GM21423 (cell line): ENCODE measurements around the gene LYPD3.
"Not testable (repeated sequence)": the region's sequence is repeated elsewhere in the genome, so short reads cannot be mapped to it uniquely, and the experiment has no call there.

Experiments
- ATAC-seq: cut with Tn5 transposase; IDR thresholded peaks from one replicate; pipeline ENCODE4 v1.9.1; 2021; ENCODE audit warnings: mild to moderate bottlenecking, moderate library complexity; ENCODE audit not compliant: unreplicated experiment

LYPD3 gene

DNA sequence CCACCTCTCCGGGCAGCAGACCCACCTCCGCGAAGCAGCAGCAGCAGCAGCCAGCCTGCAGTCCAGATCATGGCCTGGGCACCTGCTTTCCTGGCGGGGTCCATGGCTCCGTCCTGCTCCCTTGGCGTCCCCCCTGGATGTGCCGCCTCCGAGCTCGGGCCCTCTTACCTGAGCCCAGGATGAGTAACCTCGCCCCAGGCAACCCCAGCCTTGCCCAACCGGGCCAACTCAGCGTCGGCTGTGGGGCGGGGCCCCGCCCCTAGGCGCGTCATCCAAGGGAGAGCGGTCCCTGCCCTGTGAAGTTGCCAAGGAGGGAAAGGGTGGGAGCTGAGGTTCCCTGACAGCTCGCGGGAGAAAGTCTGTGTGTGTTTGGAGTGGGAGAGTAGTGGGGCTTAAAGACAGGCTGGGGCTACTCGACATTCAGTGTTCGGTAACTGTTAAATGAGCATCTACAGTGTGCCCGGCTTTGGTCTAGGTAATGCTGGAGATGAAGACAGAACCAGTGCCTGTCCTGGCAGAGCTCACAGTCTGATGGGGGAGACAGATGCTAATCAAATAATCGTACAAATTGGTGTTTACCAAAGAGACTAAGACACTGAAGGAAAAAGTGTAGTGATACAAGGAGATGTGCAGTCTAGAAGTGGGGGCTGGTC, at the start of gene LYPD3:
LYPD3 (minus strand) TSS at position 141 of the 653 bp plus-strand sequence; CDS start at position 104, 37 bp downstream.
- ATAC-seq, result no peak

GRCh38 chr19:43512399-43512798, 47.0 kb upstream of the LYPD3 start:
- not testable (repeated sequence) for ATAC-seq

DNA sequence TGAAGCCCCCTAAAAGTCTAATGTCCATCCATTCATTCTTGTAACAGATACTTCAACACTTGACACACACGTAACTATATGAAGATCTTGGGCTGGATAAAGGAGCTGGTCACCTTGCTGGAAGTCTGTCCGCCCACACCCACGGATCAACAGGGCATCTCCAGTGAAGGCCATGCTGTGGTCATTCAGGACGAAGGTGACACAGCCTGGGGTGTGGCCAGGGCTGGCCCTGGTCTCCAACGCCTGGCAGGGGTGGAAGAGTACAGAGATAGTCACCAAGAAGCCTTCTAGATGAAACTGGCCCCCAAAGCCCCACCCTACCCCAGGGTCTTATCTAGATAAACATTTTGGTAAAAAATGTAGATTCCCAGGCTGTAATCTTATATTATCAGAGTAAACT, 45.9 kb upstream of the LYPD3 start:
- no peak for ATAC-seq

DNA sequence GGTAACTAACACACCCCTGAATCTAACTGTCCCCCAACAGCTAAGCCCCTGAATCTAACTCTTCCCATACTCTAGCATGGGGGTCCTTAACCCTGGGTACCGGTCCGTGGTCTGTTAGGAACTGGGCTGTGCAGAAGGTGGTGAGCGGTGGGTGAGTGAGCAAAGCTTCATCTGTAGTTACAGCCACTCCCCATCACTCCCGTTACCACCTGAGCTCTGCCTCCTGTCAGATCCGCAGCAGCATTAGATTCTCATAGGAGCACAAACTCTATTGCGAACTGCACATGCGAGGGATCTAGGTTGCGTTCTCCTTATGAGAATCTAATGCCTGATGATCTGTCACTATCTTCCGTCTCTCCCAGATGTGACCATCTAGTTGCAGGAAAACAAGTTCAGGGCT, 45.3 kb upstream of the LYPD3 start:
- no peak for ATAC-seq

DNA sequence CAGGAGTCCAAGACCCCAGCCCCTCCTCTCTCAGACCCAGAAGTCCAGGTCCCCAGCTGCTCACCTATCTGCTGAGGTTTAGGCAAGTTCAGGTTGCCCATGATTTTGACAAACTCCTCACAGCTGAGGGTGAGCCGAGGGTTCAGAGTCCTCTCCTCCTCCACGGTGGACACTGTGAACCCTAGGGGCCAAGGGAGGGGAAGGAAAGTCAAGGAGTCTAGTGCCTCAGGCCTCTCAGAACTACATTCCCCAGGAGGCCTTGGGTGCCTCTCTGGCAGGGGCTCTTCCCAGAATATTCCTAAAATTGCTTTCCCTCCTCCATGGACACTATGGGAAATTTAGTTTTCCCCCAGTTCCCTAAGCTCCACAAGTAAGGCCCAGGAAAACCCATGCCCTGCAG, 42.5 kb upstream of the LYPD3 start:
- ATAC-seq, result no peak

GRCh38 chr19:43506629-43507028, 41.2 kb upstream of the LYPD3 start:
- ATAC-seq, result no peak

GRCh38 chr19:43505941-43506340, 40.5 kb upstream of the LYPD3 start:
- ATAC-seq, result no peak

DNA sequence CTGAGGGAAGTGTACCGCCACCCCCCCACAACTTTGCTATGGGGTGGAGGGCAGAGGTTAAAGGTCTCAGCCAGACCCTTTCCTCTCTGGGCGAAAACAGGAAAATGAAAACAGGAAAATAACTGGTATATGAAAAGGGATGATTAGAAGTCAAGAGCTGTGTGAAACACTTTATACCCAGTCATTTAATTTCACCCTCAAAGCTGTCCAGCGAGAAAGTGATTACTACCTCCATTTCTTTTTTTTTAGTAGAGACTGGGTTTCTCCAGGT, 39.7 kb upstream of the LYPD3 start:
- ATAC-seq, result no peak

- ATAC-seq, result no peak
Measured at GRCh38 chr19:43504426-43505185, 39.2 kb upstream of the LYPD3 start, which contains the start of gene PHLDB3. Gene PHLDB3 (minus strand): TSS chr19:43504746. CDS start chr19:43504118, 628 bp downstream.

- peak; percentile 92 for ATAC-seq
Measured at GRCh38 chr19:43503501-43504425, 38.4 kb upstream of the LYPD3 start.

DNA sequence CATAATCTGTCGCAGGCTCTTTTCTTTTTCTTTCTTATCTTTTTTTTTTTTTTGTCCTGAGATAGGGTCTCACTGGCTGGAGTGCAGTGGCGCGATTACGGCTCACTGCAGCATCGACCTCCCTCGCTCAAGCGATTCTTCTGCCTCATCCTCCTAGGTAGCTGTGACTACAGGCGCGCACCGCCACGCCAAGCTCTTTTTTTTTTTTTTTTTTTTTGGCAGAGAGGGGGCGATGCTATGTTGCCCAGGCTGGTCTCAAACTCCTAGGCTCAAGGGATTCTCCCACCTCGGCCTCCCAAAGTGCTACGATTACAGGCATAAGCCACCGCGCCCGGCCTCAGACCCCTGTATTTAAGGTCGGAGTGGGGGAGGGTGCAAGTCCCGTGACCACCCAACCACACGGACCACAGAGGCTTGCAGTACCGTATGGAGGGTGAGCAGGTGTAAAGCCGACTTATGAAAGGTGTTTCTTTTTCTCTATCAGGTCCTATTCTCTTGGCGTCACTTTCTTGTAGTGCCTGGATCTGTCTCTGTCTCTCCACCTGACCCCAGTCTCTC, 37.1 kb upstream of the LYPD3 start:
- ATAC-seq, result no peak

- ATAC-seq, result no peak
Measured at GRCh38 chr19:43501661-43502418, 36.4 kb upstream of the LYPD3 start.

DNA sequence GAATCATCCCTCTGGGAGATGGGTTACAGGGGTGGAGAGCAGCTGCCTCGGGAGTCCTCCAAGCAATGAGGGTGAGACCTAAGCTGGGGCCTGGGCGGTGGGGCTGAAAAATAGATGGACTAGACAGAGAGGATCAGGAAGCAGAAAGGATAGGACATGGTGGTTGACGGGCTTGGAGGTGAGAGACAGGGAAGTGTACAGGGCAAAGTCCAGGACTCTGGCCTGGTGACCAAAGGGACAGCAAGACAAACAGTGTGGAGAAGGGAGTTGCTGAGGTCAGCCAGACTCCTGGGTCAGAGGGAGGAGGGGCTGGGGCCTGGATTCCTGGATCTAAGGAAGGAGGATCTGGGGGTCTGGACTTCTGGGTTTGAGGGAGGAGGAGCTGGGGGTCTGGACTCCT, 33.6 kb upstream of the LYPD3 start:
- ATAC-seq, result no peak

DNA sequence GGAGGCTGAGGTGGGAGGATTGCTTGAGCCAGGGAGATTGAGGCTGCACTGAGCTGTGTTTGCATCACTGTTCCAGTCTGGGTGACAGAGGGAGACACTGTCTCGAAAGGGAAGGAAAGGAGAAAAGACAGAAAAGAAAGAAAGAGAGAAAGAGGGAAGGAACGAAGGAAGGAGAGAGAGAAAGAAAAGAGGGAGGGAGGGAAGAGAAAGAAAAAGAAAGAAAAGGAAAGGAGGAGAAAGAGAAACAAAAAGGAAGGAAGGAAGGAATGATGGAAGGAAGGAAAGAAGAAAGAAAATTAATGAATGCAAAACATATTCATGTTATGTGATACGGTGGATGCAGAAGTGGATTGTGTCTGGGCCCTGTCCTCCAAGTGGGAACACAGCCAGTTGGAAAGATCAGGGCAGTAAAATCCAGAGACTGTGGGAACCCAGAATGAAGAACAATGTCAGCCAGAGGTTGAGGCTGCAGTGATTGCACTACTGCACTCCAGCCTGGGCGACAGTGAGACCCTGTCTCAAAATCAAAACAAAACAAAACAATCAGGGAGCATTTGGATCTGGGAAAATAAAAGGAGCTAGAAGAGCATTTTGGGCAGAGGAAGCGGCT, 32.9 kb upstream of the LYPD3 start:
- no peak for ATAC-seq

DNA sequence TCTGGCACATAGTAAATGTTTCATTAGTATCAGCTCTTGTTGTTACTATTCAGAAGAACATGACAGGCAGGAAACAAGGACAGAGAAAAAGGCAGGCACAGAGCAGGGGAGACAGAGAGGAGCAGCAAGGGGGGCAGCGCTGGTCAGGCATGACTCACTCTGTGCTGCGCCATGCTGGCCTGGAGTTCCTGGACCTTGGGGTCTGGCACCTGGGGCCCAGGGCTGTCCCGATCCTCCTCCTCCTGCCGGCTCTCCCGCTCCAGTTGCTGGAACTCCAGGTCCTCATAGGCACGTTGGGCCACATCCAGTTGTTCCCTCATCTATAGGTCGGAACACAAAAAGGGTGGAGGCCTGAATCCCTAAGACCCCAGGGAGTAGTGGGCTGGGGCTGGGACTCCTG, 31.6 kb upstream of the LYPD3 start:
- ATAC-seq, result no peak

GRCh38 chr19:43495082-43495481, 29.7 kb upstream of the LYPD3 start:
- no peak for ATAC-seq

GRCh38 chr19:43490759-43491158, 25.4 kb upstream of the LYPD3 start:
- no peak for ATAC-seq

- ATAC-seq, result no peak
Measured at GRCh38 chr19:43489979-43490599, 24.7 kb upstream of the LYPD3 start.

DNA sequence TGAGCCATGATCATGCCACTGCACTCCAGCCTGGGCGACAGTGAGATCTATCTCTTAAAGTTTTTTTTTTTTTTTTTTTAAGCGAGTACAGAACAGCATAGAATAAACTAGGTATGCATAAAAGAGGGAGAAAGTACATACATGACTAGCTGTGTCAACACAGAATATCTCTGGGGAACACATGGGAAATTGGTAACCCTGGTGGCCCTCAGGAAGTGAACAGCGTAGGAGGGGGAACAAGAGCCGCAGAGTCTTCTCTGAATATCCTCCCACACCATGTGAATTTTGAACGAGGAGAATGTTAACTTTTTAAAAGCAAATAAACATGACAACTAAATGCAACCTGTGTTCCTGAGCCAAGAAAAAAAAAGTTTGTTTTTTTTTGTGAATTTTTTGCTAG, 23.9 kb upstream of the LYPD3 start:
- ATAC-seq, result no peak

DNA sequence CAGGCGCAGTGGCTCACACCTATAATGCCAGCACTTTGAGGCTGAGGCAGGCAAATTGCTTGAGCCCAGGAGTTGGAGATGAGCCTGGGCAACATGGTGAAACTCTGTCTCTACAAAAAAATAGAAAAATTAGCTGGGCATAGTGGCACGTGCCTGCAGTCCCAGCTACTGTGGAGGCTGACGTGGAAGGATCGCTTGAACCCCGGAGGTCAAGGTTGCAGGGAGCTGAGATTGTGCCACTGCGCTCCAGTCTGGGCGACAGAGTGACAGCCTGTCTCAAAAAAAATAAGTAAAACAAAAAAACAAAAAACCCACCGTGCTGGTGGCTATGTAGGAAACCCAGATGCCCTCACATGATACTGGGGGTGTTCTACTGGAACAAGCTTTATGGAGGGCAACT, 22.8 kb upstream of the LYPD3 start:
- no peak for ATAC-seq
